PFSK-1 (cell line): Measurements from ENCODE around the gene PASK.

Experiments used
- FOXP2 ChIP-seq: optimal IDR thresholded peaks from 2 replicates; pipeline ENCODE3; 2011; ENCODE audit warnings: borderline replicate concordance, control low read depth, inconsistent platforms; ENCODE audit not compliant: insufficient read depth; ENCODE audit errors: extremely low read length, extremely low read depth
- POLR2AphosphoS5 ChIP-seq: IDR thresholded peaks from 2 replicates; pipeline ENCODE4 v1.6.1; 2012; ENCODE audit warnings: low read depth, mild to moderate bottlenecking, control low read depth, low read length, moderate library complexity
- REST ChIP-seq, 2 experiments: IDR thresholded peaks; 2 replicates each; pipeline versions ENCODE4 v1.6.1 to v1.8.0; 2011 to 2012; ENCODE audit warnings: low read depth in 2 of 2, low read length in 2 of 2, control low read depth in 1 of 2, inconsistent platforms in 1 of 2, mild to moderate bottlenecking in 1 of 2, moderate library complexity in 1 of 2; ENCODE audit not compliant: insufficient read depth in 1 of 2
- SIN3A ChIP-seq: IDR thresholded peaks from 2 replicates; pipeline ENCODE4 v1.6.1; 2012; ENCODE audit warnings: mild to moderate bottlenecking, low read length, moderate library complexity, borderline replicate concordance; ENCODE audit not compliant: insufficient read depth
- TAF1 ChIP-seq: IDR thresholded peaks from 2 replicates; pipeline ENCODE4 v1.6.1; 2012; ENCODE audit warnings: low read length, control low read depth, borderline replicate concordance; ENCODE audit not compliant: insufficient read depth

The PASK gene

GRCh38 chr2:241107031-241107783 is 42.1 kb downstream of the PASK start:
- TF ChIP-seq FOXP2 (no peak), REST (IDR thresholded peaks at IDR 0.05; ENCODE audit: insufficient read depth in 1 of 2, low read depth in 2 of 2, low read length in 2 of 2) (no peak), SIN3A (no peak), TAF1 (no peak), POLR2AphosphoS5 (no peak)

GRCh38 chr2:241105641-241106040 is 43.6 kb downstream of the PASK start:
- TF ChIP-seq REST (IDR thresholded peaks at IDR 0.05; ENCODE audit: insufficient read depth in 1 of 2, low read depth in 2 of 2, low read length in 2 of 2) (no peak), FOXP2 (no peak), SIN3A (no peak), TAF1 (no peak)

- no peak for TF ChIP-seq TAF1
- TF ChIP-seq POLR2AphosphoS5: no peak
- no peak for TF ChIP-seq SIN3A
- TF ChIP-seq REST (IDR thresholded peaks at IDR 0.05; ENCODE audit: insufficient read depth in 1 of 2, low read depth in 2 of 2, low read length in 2 of 2): no peak
- no peak for TF ChIP-seq FOXP2
Observed at GRCh38 chr2:241103176-241103595, 46.1 kb downstream of the PASK start.

- TF ChIP-seq SIN3A: no peak
- no peak for TF ChIP-seq REST (IDR thresholded peaks at IDR 0.05; ENCODE audit: insufficient read depth in 1 of 2, low read depth in 2 of 2, low read length in 2 of 2)
- peak; percentile 76 for TF ChIP-seq POLR2AphosphoS5
- TF ChIP-seq TAF1: peak; percentile 77
- TF ChIP-seq FOXP2: peak; percentile 98
Observed at GRCh38 chr2:241102239-241102803, 47.0 kb downstream of the PASK start, which contains the start of gene MTERF4. TSS of gene MTERF4 (minus strand) at chr2:241102287. CDS start at chr2:241102273, 14 bp downstream.
